ENCODE measurements around the gene CCNB1IP1. TPM values are rescaled to one million over a fixed set of nuclear protein-coding genes. Genes with fewer than 3 reads are reported as not detected.
"Not testable (repeated sequence)": the region's sequence is repeated elsewhere in the genome, so short reads cannot be mapped to it uniquely, and the experiment has no call there.

The CCNB1IP1 gene
- total RNA-seq, 6 donors from 2014 or later: 27.1 to 50.5 (median 44.7) TPM

DNA sequence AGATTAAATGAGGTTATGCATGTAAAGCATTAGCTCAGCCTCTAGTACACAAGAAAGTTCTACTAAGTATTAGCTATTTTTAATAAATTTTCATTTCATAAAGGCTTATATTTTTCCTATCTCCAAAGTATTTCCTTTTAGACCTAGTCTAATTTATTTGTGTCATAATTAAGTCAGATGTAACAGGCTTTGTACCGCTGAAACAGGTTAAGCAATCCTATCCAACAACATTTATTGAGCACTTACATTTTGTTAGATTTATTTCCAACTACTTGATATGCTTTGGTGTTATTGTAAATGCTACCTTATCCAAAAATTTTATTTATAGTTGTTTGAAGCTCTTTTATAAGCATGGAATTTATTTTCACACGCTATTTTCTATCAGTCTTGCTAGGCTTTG is 8.6 kb upstream of the CCNB1IP1 start:
- ATAC-seq (ENCODE audit: low FRiP score in 2 of 2): no peak

DNA sequence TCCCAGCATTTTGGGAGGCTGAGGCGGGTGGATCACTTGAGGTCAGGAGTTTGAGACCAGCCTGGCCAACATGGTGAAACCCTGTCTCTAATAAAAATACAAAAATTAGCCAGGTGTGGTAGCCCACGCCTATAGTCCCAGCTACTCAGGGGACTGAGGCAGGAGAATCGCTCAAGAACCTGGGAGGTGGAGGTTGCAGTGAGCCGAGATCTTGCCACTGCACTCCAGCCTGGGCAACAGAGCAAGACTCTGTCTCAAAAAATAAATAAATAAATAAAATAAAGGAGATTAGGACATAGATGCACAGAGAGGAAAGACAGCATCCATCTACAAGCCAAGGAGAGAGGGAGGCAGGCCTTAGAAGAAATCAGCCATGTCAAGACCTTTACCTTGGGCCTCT is 8.0 kb upstream of the CCNB1IP1 start:
- H3K27ac ChIP-seq: peak overlapping the region in 1 of 4 donors; percentile 27
- 92 to 95% methylated on average over 4 of the region's 4 CpGs for WGBS, 2 donors
- not testable (repeated sequence) for ATAC-seq (ENCODE audit: low FRiP score in 2 of 2); H3K36me3 ChIP-seq; DNase-seq; H3K9me3 ChIP-seq; H3K4me3 ChIP-seq; H3K27me3 ChIP-seq
- peaks cover 6 to 18% (median 8%) of the 10 kb centered on the region in 4 donors for H3K4me1 ChIP-seq

More for the DNA sequence above, 8.6 kb upstream of the CCNB1IP1 start:
- Histone ChIP-seq H3K27ac (peak overlapping the region in 3 of 4 donors; percentile 86 to 90 (median 87)), H3K9me3 (no peaks in the 10 kb centered on the region), H3K36me3 (peaks cover 0 to 16% (median 2%) of the 10 kb centered on the region in 4 donors), H3K4me3 (peak overlapping the region; percentile 50 to 74 (median 66)), H3K4me1 (peaks cover 6 to 18% (median 8%) of the 10 kb centered on the region in 4 donors), H3K27me3 (no peaks in the 10 kb centered on the region)
- DNase-seq: no peak
- TF ChIP-seq POLR2A (IDR thresholded peaks at IDR 0.05) (no peak), POLR2AphosphoS5 (IDR thresholded peaks at IDR 0.05) (no peak)
- WGBS, 2 donors: 40 to 53% methylated on average over 2 of the region's 2 CpGs

DNA sequence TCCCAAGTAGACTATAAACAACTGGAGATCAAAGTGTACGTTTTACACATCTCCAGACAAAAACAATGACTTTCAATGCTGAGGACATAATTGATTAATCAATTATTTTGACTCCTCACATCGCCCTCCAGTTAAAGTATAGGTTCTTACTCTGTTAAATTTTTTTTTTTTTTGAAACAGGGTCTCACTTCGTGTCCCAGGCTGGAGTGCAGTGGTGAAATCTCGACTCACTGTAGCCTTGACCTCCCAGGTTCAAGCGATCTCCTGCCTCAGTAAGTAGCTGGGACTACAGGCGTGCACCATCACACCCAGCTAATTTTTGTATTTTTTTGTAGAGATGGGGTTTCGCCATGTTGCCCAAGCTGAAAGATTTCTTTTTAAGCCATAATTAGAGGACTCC is 938 bp upstream of the CCNB1IP1 start:
- Histone ChIP-seq H3K27me3 (no peaks in the 10 kb centered on the region), H3K4me3 (no peak overlapping the region), H3K9me3 (no peaks in the 10 kb centered on the region), H3K36me3 (peaks cover 0 to under 1% (median under 1%) of the 10 kb centered on the region in 4 donors), H3K27ac (peak overlapping the region in 3 of 4 donors; percentile 80 to 84 (median 81)), H3K4me1 (peaks cover 12 to 32% (median 16%) of the 10 kb centered on the region in 4 donors)
- ATAC-seq (ENCODE audit: low FRiP score in 2 of 2) (no peak), DNase-seq (no peak)
- TF ChIP-seq POLR2A (IDR thresholded peaks at IDR 0.05) (no peak), EP300 (IDR thresholded peaks at IDR 0.05) (no peak), POLR2AphosphoS5 (IDR thresholded peaks at IDR 0.05) (no peak)
- TF ChIP-seq, protein P1, sequence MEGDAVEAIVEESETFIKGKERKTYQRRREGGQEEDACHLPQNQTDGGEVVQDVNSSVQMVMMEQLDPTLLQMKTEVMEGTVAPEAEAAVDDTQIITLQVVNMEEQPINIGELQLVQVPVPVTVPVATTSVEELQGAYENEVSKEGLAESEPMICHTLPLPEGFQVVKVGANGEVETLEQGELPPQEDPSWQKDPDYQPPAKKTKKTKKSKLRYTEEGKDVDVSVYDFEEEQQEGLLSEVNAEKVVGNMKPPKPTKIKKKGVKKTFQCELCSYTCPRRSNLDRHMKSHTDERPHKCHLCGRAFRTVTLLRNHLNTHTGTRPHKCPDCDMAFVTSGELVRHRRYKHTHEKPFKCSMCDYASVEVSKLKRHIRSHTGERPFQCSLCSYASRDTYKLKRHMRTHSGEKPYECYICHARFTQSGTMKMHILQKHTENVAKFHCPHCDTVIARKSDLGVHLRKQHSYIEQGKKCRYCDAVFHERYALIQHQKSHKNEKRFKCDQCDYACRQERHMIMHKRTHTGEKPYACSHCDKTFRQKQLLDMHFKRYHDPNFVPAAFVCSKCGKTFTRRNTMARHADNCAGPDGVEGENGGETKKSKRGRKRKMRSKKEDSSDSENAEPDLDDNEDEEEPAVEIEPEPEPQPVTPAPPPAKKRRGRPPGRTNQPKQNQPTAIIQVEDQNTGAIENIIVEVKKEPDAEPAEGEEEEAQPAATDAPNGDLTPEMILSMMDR (IDR thresholded peaks at IDR 0.05): no peak
- 74 to 79% methylated on average over 7 of the region's 7 CpGs for WGBS, 2 donors

DNA sequence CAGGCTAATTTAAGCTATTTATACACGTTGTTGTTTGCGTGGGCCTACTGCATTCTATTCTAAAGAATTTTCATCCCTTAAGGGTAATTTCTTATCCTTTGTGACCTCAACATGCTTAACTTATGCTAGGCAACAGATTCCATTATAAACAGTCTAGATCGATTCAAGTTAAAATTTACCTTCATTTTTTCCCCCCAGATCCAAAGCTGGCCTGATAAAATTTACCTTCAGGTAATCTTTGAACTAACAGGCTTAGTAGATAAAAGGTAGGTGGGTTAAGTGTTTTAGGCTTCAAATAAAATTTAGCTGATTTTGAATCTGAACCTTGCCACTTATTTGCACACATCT is 389 bp upstream of the CCNB1IP1 start:
- Histone ChIP-seq H3K4me3 (peak overlapping the region in 3 of 4 donors; percentile 50 to 73 (median 55)), H3K9me3 (no peaks in the 10 kb centered on the region), H3K27me3 (no peaks in the 10 kb centered on the region), H3K4me1 (peaks cover 12 to 32% (median 16%) of the 10 kb centered on the region in 4 donors), H3K27ac (peak overlapping the region; percentile 80 to 84 (median 82)), H3K36me3 (peaks cover 0 to 6% (median 4%) of the 10 kb centered on the region in 4 donors)
- no peak for DNase-seq
- ATAC-seq (ENCODE audit: low FRiP score in 2 of 2): peak in 1 of 2 donors; percentile 11
- WGBS, 2 donors: 12 to 16% methylated on average over 3 of the region's 3 CpGs
- TF ChIP-seq POLR2A (IDR thresholded peaks at IDR 0.05) (no peak), EP300 (IDR thresholded peaks at IDR 0.05) (no peak), POLR2AphosphoS5 (IDR thresholded peaks at IDR 0.05) (no peak)
- TF ChIP-seq, protein P1 (IDR thresholded peaks at IDR 0.05): no peak

DNA sequence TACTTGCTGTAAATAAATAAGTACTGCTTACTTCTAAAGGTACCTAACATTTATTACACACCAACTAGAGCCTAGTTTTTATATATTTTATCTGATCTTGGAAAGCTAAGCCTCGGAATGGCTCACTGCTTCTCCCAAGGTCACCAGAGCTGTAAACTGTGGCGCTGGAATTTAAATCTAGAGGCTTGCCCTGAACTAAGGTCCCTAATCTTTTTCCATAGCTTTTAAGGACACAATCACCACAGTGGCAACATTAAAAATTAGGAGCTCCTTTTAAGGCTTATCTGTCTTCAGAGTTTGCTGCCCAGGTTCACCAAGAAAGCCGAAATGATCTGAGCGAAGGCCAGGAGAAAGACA is 670 bp downstream of the CCNB1IP1 start:
- ATAC-seq (ENCODE audit: low FRiP score in 2 of 2) (no peak), DNase-seq (no peak)
- peak overlapping the region; percentile 80 to 84 (median 82) for H3K27ac ChIP-seq
- WGBS, 2 donors: 14% methylated on average over 4 of the region's 4 CpGs
- peaks cover 12 to 37% (median 19%) of the 10 kb centered on the region in 4 donors for H3K4me1 ChIP-seq
- H3K9me3 ChIP-seq: no peaks in the 10 kb centered on the region
- peaks cover 0 to 11% (median 4%) of the 10 kb centered on the region in 4 donors for H3K36me3 ChIP-seq
- TF ChIP-seq, protein P1 (IDR thresholded peaks at IDR 0.05): no peak
- TF ChIP-seq EP300 (IDR thresholded peaks at IDR 0.05) (no peak), POLR2AphosphoS5 (IDR thresholded peaks at IDR 0.05) (no peak), POLR2A (IDR thresholded peaks at IDR 0.05) (no peak)
- H3K27me3 ChIP-seq: no peaks in the 10 kb centered on the region
- H3K4me3 ChIP-seq: peak overlapping the region; percentile 50 to 73 (median 57)

DNA sequence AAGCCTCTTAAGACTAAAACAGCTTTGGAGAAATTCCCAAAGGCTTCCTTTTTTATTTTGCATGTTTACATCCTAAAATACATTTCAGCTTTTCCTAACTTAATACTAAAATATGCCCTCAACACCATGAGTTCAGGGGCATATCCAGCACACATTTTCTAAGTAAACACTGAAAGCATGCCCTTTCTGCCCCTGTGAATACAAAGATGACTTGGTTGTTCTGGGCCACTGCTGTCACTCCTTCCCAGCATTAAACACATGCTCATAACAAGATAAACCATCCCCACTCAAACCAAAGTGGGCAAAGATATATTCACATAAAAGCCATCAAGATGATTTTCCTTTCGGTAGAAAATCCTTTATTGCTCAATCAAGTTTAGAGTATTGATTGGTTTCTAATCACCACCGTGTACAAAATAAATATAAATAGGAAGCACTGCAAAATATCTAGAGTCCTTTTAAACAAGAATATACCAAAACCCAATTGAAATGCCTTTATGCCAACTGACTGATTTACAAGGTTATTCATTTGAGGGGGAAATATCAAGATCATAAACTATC is 1.9 kb downstream of the CCNB1IP1 start:
- Histone ChIP-seq H3K27me3 (no peaks in the 10 kb centered on the region), H3K9me3 (no peaks in the 10 kb centered on the region), H3K4me1 (peaks cover 12 to 44% (median 25%) of the 10 kb centered on the region in 4 donors), H3K36me3 (peaks cover 3 to 15% (median 8%) of the 10 kb centered on the region in 4 donors), H3K27ac (no peak overlapping the region), H3K4me3 (no peak overlapping the region)
- DNase-seq (no peak), ATAC-seq (ENCODE audit: low FRiP score in 2 of 2) (no peak)
- WGBS, 2 donors: 55 to 65% methylated on average over 2 of the region's 2 CpGs
- TF ChIP-seq, protein P1 (IDR thresholded peaks at IDR 0.05): no peak
- TF ChIP-seq EP300 (IDR thresholded peaks at IDR 0.05) (no peak), POLR2A (IDR thresholded peaks at IDR 0.05) (no peak), POLR2AphosphoS5 (IDR thresholded peaks at IDR 0.05) (no peak)
